ENCODE results near the gene ANK3. TPM values are rescaled to one million over a fixed set of nuclear protein-coding genes. Genes with fewer than 3 reads are reported as not detected.

ANK3 gene
- total and polyA plus RNA-seq, 2 experiments from 2014 or later = 26.2 to 49.0 TPM

- DNase-seq (ENCODE audit: low spot score) = no peak
- Histone ChIP-seq H3K27me3 (no peaks in the 10 kb centered on the region), H3K4me3 (no peak overlapping the region), H3K36me3 (replicated peaks; ENCODE audit: insufficient read depth, low read depth) (no peaks in the 10 kb centered on the region), H3K27ac (no peak overlapping the region), H2AFZ (no peak overlapping the region), H3K4me2 (no peak overlapping the region), H3K9me2 (replicated peaks; ENCODE audit: insufficient read depth) (no peaks in the 10 kb centered on the region), H3K9me3 (ENCODE audit: low read depth) (no peaks in the 10 kb centered on the region), H3K79me2 (no peaks in the 10 kb centered on the region), H3K4me1 (ENCODE audit: insufficient read depth) (no peaks in the 10 kb centered on the region), H4K20me1 (ENCODE audit: insufficient read depth, poor library complexity, severe bottlenecking) (no peaks in the 10 kb centered on the region)
- WGBS (ENCODE audit: low lambda C conversion rate, missing lambda C conversion rate) = 87% methylated on average over 2 of the region's 2 CpGs
- TF ChIP-seq CTCF (IDR thresholded peaks at IDR 0.05; ENCODE audit: poor library complexity) (no peak), EZH2phosphoT487 (IDR thresholded peaks at IDR 0.05; ENCODE audit: low read depth, severe bottlenecking, unreplicated experiment) (no peak), EZH2 (IDR thresholded peaks at IDR 0.05; ENCODE audit: borderline replicate concordance) (no peak)
Observed at GRCh38 chr10:60426425-60426824, 36.8 kb upstream of the ANK3 start.

- H4K20me1 ChIP-seq (ENCODE audit: insufficient read depth, poor library complexity, severe bottlenecking) = no peaks in the 10 kb centered on the region
- H3K27me3 ChIP-seq = no peaks in the 10 kb centered on the region
- WGBS (ENCODE audit: low lambda C conversion rate, missing lambda C conversion rate) = 63% methylated on average over 3 of the region's 3 CpGs
- DNase-seq (ENCODE audit: low spot score) = no peak
- TF ChIP-seq EZH2 (IDR thresholded peaks at IDR 0.05; ENCODE audit: borderline replicate concordance) = no peak
- no peak for TF ChIP-seq EZH2phosphoT487 (IDR thresholded peaks at IDR 0.05; ENCODE audit: low read depth, severe bottlenecking, unreplicated experiment)
- no peak overlapping the region for H3K4me2 ChIP-seq
- no peaks in the 10 kb centered on the region for H3K9me3 ChIP-seq (ENCODE audit: low read depth)
- no peak overlapping the region for H2AFZ ChIP-seq
- H3K27ac ChIP-seq = no peak overlapping the region
- no peak overlapping the region for H3K4me3 ChIP-seq
- no peaks in the 10 kb centered on the region for H3K4me1 ChIP-seq (ENCODE audit: insufficient read depth)
- H3K9me2 ChIP-seq (replicated peaks; ENCODE audit: insufficient read depth) = no peaks in the 10 kb centered on the region
- H3K79me2 ChIP-seq = no peaks in the 10 kb centered on the region
- H3K36me3 ChIP-seq (replicated peaks; ENCODE audit: insufficient read depth, low read depth) = no peaks in the 10 kb centered on the region
Observed at GRCh38 chr10:60425392-60426110, 35.9 kb upstream of the ANK3 start.

GRCh38 chr10:60424971-60425370 lies 35.3 kb upstream of the ANK3 start:
- Histone ChIP-seq H3K27ac (no peak overlapping the region), H3K79me2 (no peaks in the 10 kb centered on the region), H3K4me2 (no peak overlapping the region), H3K4me1 (ENCODE audit: insufficient read depth) (no peaks in the 10 kb centered on the region), H3K27me3 (no peaks in the 10 kb centered on the region), H2AFZ (no peak overlapping the region), H3K36me3 (replicated peaks; ENCODE audit: insufficient read depth, low read depth) (no peaks in the 10 kb centered on the region), H3K9me3 (ENCODE audit: low read depth) (no peaks in the 10 kb centered on the region), H3K9me2 (replicated peaks; ENCODE audit: insufficient read depth) (no peaks in the 10 kb centered on the region), H4K20me1 (ENCODE audit: insufficient read depth, poor library complexity, severe bottlenecking) (no peaks in the 10 kb centered on the region), H3K4me3 (no peak overlapping the region)
- no peak for DNase-seq (ENCODE audit: low spot score)
- 62% methylated on average over 4 of the region's 4 CpGs for WGBS (ENCODE audit: low lambda C conversion rate, missing lambda C conversion rate)
- TF ChIP-seq EZH2phosphoT487 (IDR thresholded peaks at IDR 0.05; ENCODE audit: low read depth, severe bottlenecking, unreplicated experiment) = no peak
- TF ChIP-seq EZH2 (IDR thresholded peaks at IDR 0.05; ENCODE audit: borderline replicate concordance) = no peak
- no peak for TF ChIP-seq CTCF (IDR thresholded peaks at IDR 0.05; ENCODE audit: poor library complexity)

GRCh38 chr10:60423920-60424319 lies 34.2 kb upstream of the ANK3 start:
- no peak overlapping the region for H3K4me2 ChIP-seq
- H3K9me3 ChIP-seq (ENCODE audit: low read depth) = no peaks in the 10 kb centered on the region

More at GRCh38 chr10:60423920-60424319, 34.2 kb upstream of the ANK3 start:
- no peak overlapping the region for H2AFZ ChIP-seq
- 100% methylated on average over 1 of the region's 1 CpG for WGBS (ENCODE audit: low lambda C conversion rate, missing lambda C conversion rate)
- no peaks in the 10 kb centered on the region for H3K79me2 ChIP-seq
- no peaks in the 10 kb centered on the region for H3K9me2 ChIP-seq (replicated peaks; ENCODE audit: insufficient read depth)
- no peaks in the 10 kb centered on the region for H4K20me1 ChIP-seq (ENCODE audit: insufficient read depth, poor library complexity, severe bottlenecking)
- TF ChIP-seq CTCF (IDR thresholded peaks at IDR 0.05; ENCODE audit: poor library complexity) (no peak), EZH2phosphoT487 (IDR thresholded peaks at IDR 0.05; ENCODE audit: low read depth, severe bottlenecking, unreplicated experiment) (no peak), EZH2 (IDR thresholded peaks at IDR 0.05; ENCODE audit: borderline replicate concordance) (no peak)
- H3K4me3 ChIP-seq = no peak overlapping the region
- H3K4me1 ChIP-seq (ENCODE audit: insufficient read depth) = no peaks in the 10 kb centered on the region
- no peak for DNase-seq (ENCODE audit: low spot score)
- H3K27ac ChIP-seq = no peak overlapping the region
- H3K36me3 ChIP-seq (replicated peaks; ENCODE audit: insufficient read depth, low read depth) = no peaks in the 10 kb centered on the region
- H3K27me3 ChIP-seq = no peaks in the 10 kb centered on the region
